Embryonic facial prominence (tissue), 1 donor: ENCODE data around the gene SSBP2.

Experiments used
- DNase-seq: peaks from one replicate; pipeline ENCODE4 v3.0.0-alpha.2; 2016; ENCODE audit errors: extremely low spot score

SSBP2 gene

DNA sequence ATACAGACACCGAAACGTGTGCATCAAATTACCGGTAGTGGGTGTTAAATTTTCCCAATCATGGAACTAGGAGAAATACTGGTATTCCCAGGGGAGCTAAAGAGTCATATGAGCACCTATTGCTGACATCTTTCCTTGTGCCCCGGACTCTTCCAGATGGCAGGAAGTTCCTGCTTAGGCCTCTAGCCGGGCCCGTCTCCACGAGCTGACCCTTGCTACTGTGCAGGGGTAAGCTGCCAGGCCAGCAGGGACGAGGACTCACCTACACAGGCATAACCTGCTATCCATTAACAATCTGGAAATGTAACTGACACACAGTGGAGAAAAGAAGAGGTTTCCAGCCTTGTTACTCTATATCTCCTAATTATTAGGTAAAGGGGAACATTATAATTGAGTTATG, 16.2 kb upstream of the SSBP2 start:
- DNase-seq, result no peak

DNA sequence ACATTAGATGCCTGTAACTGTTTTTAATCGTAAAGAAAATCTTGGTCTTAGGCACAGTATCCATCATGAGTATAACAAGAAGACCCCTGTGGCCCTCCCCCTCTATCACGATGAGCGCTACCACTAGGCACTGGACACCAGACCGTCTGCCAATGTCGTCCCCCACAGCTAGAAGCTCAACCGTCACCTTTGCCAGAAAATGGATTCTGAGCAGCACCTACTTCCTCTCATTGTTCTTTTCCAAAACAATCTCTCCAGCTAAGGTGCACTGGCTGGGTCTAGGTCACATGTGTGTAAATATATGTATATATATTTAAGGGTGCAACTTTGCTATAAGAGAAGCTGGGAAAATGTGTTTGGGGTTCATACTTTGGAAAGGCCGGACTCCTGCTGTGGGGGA, 15.7 kb upstream of the SSBP2 start:
- no peak for DNase-seq

DNA sequence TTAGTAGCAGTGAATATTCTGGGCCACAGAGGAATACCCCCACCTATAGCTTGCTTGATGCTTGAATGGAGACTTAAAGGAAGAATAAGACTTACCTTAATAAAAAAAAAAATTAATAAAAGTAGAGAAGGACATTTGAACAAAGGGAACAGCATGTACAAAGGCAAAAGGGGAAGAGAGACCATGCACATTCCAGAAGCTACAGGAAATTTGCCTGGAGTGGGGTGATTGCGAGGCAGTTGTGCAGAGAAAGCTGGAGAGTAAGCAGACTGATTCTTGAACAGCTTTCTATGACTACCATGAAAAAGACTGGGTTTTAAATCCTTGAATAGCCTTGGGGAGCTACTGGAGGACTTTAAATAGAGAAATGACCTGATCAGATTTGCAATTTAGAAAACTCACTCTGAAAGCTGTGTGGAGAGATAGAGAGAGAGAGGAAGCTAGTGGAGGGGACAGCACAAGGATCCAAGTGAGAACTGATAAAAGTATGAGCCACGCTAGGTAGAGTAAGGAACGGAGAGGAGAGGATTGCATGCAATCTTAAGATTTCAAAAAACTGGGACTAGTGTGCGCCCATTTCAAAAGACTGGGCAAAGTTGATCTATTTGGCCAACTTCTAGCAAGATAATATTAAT, 12.5 kb upstream of the SSBP2 start:
- no peak for DNase-seq

DNA sequence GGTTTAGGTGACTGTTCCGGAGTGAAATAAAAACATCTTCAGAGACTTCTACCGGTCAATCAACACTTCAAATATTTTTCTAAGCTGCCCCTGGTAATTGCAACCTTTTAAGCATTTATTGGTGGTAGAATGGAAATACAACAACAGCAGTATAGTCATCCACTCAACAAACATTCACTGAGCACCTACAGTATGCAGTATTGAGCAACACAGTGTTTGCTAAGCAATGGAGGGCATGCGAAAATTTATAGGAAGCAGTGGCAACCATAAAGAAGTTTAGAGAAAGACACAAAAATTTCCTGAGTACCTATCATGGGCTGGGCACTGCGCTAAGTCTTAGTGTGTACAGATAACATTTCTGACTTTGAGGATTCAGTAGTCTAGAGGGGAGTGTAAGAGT, 12.0 kb upstream of the SSBP2 start:
- DNase-seq, result no peak

DNA sequence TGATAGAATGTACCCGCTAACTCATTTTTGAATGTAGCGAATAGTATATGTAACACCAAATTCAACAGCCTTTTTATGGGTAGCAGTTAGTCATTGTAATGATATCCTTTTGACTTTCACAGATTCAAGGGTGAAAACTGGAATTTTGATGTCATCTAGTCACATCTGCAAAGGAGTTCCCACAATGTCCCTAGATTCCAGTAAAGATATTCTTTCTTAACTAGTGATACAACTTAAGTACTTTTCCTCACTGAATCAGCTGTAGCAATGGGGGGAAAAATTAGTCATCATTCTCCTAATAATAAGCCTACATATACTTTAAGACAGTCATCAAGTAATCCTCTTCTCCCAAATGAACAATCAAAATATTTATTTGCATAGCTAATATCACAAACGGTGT, 11.5 kb upstream of the SSBP2 start:
- no peak for DNase-seq

DNA sequence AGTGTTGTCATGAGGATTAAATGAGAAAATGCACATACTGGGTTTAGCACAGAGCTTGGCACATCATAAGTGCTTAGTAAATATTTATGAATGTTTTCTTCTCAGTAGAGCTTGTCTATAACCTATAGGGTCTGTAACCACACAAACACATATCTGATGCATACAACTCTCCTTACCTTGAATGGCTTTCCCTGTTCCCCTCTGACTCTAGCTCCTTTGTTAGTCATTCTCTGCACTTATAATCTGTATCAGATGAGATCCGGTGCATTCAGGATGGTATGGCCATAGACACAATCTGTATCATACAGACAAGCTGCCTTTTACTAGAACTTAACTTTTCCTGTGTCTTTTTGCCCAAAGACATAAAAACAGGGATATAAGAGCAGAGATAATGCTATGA, 11.1 kb upstream of the SSBP2 start:
- DNase-seq, result no peak

DNA sequence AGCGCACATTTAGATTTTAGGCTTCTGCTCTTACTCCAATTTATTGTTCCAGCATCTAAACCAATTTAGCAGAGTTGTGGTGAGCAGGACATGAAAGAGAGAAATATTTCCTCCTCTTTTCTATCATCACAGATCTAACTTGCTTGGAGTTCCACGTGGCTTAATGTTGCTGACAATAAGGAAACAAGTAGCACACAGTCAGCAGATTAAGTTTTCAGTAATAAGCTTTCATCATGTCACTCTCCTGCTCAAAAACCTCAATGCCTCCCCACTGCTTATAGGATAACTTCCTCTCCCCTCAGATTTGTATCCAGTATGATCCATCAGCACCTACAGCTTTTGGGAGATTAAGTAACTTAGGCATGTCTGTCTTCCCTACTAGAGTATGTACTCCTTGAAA, 10.4 kb upstream of the SSBP2 start:
- no peak for DNase-seq

DNA sequence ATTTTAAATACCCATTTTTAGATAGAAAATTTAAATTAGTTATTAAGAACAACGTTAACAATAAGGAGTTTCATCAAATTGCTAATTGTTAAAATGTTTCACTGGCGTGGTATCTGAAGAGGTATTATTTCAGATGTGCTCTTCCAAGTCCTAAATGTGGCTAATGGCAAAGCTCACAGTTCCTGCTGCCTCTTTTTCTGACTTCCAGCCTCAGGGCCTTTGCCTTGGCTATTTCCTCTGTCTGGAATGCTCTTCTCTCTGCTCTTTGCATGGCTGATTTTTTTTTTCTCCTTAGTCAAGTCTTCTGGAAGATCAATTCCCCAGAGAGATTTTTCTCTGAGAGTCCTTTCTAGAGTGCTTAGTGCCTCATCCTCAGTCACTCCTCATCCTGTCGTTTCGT, 9.6 kb upstream of the SSBP2 start:
- no peak for DNase-seq

DNA sequence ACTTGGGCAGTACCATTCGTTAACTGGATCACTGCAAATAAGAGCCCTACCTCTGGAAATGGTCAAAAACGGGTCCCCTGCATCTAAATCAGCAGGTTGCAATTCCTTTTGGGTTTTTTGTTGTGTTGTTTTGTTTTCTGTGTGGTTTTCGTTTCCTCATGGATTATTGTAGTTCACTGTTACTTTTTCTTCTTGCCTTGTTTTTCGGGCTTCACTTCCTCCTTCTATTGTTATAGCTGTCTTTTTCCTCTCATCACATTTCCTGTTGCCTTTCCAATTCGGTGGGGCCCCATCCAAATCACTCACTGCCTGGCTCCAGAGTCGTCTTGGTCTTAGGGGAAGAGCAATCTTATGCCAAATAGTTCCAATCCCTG, 8.7 kb upstream of the SSBP2 start:
- DNase-seq, result no peak

DNA sequence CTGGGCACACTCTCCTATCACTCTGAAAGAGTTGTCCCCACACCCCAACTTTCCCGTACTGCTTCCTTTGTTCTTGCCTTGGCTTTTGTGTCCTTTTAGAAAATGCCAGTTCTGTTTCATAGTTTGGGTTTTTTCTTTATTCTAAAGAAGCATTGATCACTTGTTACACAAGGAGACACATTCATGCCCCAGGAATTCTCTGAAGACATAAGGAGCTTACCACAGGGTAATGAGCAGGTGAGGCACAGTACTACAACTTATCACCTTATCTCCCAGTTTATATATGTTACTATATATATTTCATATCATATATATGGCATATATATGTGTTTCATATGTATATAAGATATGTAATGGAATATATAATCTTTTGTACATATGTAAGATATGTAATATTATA, 6.5 kb upstream of the SSBP2 start:
- no peak for DNase-seq

DNA sequence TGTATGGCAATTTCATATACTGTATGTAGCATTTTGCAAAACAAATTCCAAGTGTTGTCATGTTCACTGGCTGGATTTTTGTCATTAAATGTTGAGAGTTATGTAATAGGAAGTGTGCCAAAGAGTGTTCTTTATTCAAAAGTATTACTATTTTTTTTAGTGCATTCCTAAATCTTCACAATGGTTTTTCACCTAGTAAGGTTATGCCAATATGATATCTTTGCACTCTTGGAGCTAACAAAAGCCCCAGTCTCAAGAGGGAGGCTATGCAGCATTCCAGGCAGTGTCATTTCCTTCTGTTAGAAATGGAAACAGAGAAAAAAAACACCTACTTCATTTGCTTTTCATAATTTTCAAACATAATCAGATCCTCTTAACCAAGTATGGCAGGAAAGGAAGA, 5.1 kb upstream of the SSBP2 start:
- DNase-seq, result no peak

DNA sequence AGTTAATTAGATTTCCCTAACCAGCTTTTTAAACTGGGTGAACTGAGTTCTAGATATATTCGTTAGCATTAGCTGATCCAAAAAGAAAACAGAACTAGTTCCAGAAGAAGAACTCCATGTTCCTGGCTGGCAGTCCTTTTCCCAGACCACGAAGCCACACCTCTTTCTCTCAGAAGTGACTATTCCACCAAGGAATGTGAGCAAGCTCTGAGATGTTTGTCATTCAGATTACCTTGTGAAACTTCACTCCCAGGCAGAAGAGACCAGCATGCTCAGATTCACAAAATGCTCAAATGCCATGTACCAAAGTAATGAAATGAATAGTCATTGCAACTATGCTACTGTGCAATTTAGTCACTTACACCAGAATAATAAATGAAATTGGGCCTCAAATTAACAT, 4.4 kb upstream of the SSBP2 start:
- no peak for DNase-seq

DNA sequence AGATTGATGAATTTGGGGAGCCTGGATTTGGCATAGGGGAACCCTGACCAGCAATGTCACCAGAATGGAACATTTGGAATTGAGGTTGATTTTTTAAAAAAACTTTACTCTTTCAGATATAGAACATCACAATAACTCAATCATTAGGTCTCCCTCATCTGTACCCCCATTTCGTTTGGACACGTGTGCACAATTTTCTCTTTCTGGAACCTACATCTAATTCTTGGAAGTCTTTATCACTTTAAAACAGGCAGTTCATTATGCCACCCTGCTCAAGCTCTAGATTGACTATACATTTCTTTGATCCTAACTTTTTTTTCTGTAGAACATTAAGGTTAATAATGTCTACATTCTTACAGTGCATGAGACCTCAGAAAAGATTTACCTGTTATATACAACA, 3.7 kb upstream of the SSBP2 start:
- no peak for DNase-seq

DNA sequence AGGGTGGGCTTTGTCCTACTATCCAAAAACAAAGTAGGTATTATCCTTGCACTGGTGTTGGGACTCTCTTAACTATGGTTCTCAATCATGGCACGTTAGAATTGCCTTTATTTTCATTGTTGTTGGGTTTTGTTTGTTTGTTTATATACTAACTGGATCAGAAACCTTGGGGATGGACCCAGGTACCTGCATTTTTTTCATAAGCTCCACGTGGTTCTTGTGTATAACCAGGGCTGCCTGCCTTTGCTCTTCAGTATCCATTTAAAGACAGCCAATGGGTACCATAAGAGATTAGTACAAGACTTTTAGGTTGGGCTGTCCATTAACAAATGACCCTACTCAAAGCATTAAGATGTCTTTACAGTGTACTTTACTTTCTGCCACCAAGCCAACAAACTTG, 2.5 kb upstream of the SSBP2 start:
- no peak for DNase-seq

DNA sequence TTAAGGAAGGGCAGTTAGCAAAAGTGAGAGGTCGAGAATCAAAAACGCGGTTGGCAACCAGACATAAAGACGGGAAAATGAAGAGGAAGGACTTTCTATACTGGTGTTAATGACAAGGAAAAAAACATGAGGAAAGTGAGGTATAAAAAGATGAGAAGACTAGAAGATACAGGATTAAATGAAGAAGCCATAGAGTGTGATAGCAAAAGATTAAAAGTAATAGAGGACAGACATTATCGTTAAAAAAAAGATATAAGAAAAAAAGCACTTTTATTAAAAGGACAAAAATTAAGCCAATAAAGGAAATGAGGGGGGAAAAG, 1.7 kb upstream of the SSBP2 start:
- DNase-seq, result no peak

DNA sequence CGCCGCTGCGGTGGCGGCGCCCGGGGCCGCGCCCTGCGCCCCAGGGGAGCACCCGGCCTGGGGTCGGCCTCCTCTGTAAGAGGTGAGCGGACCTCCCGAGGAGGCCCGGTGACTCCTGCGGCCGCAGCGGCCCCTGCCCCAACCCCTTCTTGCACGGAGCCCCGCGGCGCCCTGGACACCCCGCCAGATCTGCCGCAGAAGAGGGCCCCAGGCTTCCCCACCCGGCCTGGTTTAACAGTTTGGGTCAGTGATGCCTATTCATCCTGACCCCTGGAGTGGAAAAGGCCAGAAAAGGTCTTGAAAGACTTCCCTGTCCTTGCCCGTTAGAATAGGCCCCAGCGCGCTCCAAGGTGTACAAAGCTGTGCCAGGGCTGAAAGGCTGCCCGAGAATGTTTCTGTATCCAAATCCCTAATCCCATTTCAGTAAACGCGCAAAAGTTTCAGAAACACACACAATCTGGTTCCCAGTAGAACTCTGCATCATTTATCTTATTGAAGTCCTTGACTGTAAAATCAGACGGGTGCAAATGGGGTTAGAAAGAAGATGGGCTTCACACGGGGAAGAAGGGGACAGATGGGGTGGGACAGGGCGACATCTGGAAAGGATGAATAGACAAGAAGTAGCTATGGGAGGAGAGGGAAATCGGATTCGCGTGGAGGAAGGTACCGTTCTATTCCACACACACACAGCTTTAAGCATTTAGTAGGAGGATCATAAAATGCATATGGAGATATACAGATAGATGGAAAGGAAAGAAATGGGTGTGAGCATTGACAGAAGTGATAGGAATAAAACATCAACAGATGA, 1.1 kb upstream of the SSBP2 start:
- no peak for DNase-seq

DNA sequence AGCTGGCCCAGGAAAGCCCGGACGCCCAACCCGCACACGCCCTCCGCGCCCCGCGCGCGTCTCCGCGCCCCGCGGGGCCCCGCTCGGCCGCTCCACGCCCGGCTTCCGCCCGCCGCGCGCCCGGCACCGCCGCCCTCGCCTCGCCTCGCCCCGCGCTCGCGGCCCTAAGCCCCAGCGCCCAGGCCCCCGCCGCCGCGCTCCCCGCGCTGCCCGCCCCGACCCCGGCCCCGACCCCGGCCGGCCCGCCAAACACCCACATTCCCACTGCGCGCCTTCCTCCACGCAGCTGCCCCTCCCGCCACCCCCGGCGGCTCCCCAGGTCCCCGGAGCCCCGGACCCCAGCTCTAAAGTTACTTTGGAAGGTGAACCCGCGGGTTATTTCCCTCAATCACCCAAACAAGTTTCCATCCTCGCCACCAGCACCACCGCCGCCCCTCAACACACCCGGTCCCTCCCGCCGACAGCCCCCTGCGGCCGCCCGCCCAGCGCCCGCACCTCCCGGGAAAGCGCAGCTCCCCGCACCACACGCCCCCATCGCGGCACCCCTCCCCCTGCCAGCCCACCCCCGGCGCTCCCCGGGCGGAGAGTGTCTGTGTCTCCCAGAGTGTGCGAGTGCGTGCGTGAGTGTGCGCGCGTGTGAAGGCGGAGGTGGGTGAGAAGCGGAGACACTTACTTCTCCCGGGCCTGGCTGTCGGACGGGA, 439 bp downstream of the SSBP2 start:
- DNase-seq, result no peak

DNA sequence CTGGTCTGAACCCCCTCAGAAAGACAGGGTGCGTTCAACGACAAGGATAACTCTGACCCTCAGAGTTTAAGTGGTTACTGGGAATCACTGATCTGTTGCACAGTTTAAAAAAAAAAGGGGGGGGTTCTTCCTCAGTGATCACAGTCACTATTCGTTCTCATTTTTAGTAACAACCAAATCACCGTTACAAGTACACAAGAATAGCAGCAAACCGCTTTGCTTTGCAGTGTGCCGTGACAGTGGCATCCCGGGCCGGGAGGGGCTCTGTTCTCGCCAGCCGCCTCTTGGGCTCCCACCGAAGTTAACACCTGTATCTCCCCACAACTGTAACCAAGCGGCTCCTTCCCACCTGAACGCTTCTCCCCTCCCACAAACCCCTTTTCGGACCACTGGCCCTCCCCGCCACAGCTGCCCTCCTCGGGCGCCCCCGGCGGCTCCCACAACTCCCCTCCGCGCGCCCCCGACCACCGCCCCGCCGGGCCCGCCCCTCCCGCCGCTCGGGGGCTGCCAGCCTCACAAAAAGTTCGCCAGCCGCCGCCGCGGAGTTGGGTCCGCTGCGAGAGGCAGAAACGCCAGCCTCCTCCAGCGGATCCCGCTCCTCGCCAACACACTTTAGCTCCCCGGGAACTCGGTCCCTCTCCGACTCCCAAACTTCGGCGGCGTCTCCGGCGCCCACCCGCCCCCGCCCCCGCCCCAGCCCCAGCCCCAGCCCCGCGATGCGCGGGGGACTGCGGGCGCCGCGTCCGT, 1.2 kb downstream of the SSBP2 start:
- no peak for DNase-seq

DNA sequence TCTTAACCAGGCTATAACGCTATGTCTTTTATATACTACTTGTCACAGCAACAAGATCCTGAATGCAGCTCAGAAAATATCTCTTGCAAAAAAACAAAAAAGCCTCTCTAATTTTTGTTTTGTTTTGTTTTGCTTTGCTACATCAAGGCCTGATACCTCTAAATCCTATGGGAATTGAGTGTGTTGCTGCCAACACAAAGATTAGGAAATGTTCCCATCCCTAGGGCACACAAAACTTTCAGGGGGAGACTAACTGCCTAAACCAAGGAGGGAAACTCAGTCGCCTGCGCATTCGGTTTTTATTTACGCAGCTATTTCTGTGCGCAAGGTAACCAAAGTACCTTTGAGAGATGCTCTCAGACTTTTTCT, 1.7 kb downstream of the SSBP2 start:
- DNase-seq, result no peak

DNA sequence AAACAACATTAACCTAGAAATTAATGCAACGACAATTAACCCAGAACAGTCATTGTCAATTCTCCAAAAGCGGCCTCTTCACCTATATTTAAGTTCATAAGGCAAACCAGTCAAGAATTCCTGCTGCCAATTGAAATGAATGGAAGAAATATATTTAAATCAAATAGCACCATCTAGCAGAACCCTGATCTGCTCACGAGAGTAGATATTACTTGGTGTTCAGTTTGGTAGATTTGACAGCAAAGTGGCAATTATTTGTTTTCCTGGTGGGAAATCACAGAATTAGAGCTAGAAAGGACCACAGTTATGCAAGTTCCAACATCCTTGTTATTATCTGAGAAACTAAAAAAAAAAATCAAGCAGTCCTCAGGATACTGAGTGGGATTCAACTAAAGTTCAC, 2.3 kb downstream of the SSBP2 start:
- DNase-seq, result no peak

DNA sequence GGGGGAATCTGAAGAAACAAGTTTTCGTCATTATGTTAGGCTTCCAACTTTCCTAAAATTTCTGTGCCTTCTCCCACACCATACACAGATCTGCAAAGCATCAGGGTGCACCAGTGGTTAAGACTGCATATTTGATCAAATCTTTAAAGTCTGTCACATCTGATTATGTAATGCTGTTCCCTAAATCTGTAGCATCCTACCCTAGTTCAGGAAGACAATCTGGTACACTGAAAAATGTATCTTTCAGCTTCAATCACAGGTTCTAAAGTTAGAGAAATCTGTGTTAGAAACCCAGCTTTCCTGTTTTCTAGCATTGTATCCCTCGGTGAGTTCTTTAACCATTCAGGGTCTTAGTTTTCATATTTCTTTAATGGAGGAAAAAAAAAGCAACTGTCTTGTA, 3.9 kb downstream of the SSBP2 start:
- DNase-seq, result no peak

DNA sequence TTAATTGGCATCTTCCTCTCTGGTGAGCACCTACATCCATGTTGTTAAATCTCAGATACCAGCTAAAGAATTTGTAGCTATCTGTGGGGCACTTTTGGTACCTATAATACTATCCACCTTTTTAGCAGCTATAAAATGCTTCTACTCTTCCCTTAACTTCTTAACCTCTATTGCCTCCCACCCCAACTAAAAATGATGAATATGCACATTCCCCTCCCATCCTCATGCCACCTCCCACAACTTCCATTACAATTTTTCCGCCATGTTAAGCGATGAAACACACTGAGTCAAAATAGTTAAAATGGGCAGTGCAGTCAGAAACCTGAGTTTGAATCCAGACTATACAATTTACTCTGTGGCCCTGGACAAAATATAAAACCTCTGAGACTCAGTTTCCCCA, 10.1 kb downstream of the SSBP2 start:
- no peak for DNase-seq

DNA sequence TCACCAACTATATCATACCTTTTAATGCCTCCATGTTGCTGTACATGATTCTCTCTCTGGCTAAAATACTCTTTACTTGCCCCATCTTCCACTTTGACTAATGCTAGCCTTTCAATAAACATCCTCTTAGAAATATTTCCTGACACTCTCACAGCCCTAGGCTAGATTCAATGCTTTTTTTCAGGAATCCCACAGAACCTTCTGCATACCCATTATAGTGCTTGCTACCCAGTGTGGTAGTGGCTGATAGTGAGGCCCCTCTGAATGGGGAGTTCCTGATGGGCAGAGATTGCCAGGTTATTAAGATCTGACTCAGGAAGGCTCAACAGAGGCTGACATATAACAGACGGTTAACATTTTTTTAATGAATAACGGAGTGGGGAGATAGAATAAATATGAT, 11.6 kb downstream of the SSBP2 start:
- no peak for DNase-seq
